C4-2B (cell line): Measurements from ENCODE around the gene TOX2.

Experiments used
- CTCF ChIP-seq: fragments of 450-650 bp; conservative IDR thresholded peaks from 2 replicates; pipeline ENCODE4 v1.5.1; 2017; ENCODE audit warnings: mild to moderate bottlenecking
- ZFX ChIP-seq: fragments of 450-650 bp; IDR thresholded peaks from 2 replicates; pipeline ENCODE4 v1.6.1; 2017

DNA sequence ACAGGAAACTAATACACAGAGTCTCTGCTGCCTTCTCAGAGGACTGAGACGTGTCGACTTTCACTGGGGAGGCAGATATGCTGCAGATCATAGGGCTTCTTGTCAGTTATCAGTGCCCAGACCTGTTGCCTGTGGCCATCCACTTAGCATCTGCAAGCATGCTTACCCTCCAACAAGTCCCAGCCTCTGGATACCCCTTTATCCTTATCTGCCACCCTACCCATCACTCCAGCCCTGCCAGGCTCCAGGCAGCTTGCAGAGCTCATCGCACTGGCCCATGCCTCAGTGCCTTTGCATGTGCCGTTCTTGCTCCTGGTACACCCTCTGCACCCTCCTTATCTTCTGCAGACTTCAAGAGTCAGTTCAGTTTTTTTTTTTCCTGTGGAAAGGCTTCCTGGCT is 119.2 kb downstream of the TOX2 start:
- TF ChIP-seq CTCF = no peak
- no peak for TF ChIP-seq ZFX
